Measurements from ENCODE around the gene ARL3.
"Not testable (repeated sequence)": the region's sequence is repeated elsewhere in the genome, so short reads cannot be mapped to it uniquely, and the experiment has no call there.

The ARL3 gene

DNA sequence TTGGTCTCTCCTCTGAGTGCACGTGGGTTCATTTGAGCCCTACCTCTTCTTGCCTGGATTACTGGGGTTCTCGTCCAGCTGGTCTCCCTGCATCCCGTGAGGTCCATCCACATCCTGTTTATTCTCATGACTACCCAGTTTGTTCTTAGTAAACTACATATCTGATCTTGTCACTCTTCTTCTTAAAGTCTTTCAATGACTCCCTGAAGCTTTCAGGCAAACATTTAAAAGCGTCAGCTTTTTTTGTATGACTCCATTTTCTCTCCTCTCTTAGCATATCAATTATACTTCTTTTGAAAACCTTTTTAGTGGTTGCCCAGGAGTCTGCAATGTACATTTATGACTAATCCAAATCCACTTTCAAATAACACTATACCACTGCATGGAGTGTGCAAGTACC, 7.8 kb upstream of the ARL3 start:
- Histone ChIP-seq H3K36me3 (ENCODE audit: control insufficient read depth, insufficient read depth, low read length) (no peaks in the 10 kb centered on the region), H3K27me3 (ENCODE audit: control insufficient read depth, insufficient read depth, low read length) (no peaks in the 10 kb centered on the region), H2AFZ (peak overlapping the region; percentile 36), H3K27ac (peak overlapping the region; percentile 80), H3K4me1 (peaks cover 48% of the 10 kb centered on the region), H3K4me3 (ENCODE audit: low read depth, low read length) (peak overlapping the region; percentile 18), H3K4me2 (ENCODE audit: low read length) (peak overlapping the region; percentile 42), H3K9ac (no peak overlapping the region), H3K79me2 (peaks cover 35% of the 10 kb centered on the region), H3K9me3 (ENCODE audit: control insufficient read depth, low read length) (no peaks in the 10 kb centered on the region)
- TF ChIP-seq, protein P1, sequence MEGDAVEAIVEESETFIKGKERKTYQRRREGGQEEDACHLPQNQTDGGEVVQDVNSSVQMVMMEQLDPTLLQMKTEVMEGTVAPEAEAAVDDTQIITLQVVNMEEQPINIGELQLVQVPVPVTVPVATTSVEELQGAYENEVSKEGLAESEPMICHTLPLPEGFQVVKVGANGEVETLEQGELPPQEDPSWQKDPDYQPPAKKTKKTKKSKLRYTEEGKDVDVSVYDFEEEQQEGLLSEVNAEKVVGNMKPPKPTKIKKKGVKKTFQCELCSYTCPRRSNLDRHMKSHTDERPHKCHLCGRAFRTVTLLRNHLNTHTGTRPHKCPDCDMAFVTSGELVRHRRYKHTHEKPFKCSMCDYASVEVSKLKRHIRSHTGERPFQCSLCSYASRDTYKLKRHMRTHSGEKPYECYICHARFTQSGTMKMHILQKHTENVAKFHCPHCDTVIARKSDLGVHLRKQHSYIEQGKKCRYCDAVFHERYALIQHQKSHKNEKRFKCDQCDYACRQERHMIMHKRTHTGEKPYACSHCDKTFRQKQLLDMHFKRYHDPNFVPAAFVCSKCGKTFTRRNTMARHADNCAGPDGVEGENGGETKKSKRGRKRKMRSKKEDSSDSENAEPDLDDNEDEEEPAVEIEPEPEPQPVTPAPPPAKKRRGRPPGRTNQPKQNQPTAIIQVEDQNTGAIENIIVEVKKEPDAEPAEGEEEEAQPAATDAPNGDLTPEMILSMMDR (IDR thresholded peaks at IDR 0.05), result no peak

DNA sequence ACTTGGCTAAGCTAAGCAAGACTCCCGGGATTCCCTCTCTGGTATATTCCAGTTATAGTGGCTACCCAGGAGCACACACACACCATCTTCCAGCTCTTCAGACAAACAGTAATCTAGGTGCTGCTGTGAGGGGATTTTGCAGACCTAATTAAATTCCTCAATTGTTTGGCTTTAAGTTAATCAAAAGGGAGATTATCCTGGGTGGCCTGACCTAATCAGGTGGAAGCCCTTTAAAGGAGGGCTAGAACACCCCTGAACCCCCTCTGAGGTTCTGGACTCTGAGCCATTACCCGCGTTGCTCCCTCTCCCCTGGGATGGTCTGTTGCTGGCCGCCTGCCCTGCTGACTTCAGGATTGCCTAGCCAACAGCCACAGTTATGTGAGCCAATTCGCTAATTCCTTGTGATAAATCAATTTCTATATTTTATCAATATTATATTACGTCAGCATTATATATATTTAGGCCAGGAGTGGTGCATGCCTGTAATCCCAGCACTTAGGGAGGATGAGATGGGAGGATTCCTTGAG, 6.6 kb upstream of the ARL3 start:
- H3K79me2 ChIP-seq, result peaks cover 28% of the 10 kb centered on the region
- peaks cover 52% of the 10 kb centered on the region for H3K4me1 ChIP-seq
- TF ChIP-seq, protein P1 (IDR thresholded peaks at IDR 0.05), result no peak
- no peak overlapping the region for H3K4me3 ChIP-seq (ENCODE audit: low read depth, low read length)
- H3K27ac ChIP-seq, result peak overlapping the region; percentile 99
- H2AFZ ChIP-seq, result peak overlapping the region; percentile 36
- no peak overlapping the region for H3K9ac ChIP-seq
- no peaks in the 10 kb centered on the region for H3K9me3 ChIP-seq (ENCODE audit: control insufficient read depth, low read length)
- peak overlapping the region; percentile 13 for H3K4me2 ChIP-seq (ENCODE audit: low read length)
- no peaks in the 10 kb centered on the region for H3K27me3 ChIP-seq (ENCODE audit: control insufficient read depth, insufficient read depth, low read length)
- no peaks in the 10 kb centered on the region for H3K36me3 ChIP-seq (ENCODE audit: control insufficient read depth, insufficient read depth, low read length)

DNA sequence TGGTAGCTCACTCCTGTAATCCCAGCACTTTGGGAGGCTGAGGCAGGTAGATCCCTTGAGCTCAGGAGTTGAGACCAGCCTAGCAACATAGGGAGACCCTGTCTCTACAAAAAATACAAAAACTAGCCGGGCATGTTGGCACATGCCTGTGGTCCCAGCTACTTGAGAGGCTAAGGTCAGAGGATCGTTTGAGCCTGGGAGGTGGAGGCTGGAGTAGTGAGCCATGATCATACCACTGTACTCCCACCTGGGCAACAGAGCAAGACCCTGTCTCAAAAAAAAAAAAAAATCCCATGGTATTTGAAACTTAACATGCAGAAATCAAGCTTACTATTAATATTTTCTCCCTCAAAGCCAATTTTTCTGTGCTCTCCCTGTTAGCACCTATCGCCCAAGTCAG, 6.1 kb upstream of the ARL3 start:
- Histone ChIP-seq H2AFZ (no peak overlapping the region), H3K4me2 (ENCODE audit: low read length) (peak overlapping the region; percentile 13), H3K36me3 (ENCODE audit: control insufficient read depth, insufficient read depth, low read length) (no peaks in the 10 kb centered on the region), H3K9ac (no peak overlapping the region), H3K27ac (peak overlapping the region; percentile 99), H3K27me3 (ENCODE audit: control insufficient read depth, insufficient read depth, low read length) (no peaks in the 10 kb centered on the region), H3K4me1 (peaks cover 56% of the 10 kb centered on the region), H3K79me2 (peaks cover 26% of the 10 kb centered on the region), H3K4me3 (ENCODE audit: low read depth, low read length) (no peak overlapping the region), H3K9me3 (ENCODE audit: control insufficient read depth, low read length) (no peaks in the 10 kb centered on the region)
- TF ChIP-seq, protein P1 (IDR thresholded peaks at IDR 0.05), result no peak

DNA sequence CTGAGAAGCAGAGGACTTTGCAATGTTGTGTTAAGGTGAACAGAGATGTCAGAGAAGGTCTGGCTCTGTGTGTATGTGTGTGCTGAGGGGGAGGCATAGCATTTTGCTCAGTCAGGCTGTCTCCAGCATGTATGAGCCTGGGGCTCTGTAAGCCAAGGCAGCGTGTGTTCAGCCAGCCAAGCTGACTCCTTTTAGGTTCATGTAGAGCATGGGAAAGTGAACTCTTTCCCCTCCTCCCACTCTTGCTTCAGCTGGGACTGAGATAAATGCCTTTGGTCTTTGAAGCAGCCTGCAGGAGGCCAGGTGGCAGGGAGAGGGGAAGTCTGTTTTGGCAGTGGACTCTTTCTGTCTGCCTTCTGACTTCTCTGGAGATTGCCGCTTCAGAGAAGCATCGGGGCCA, 4.0 kb upstream of the ARL3 start:
- Histone ChIP-seq H3K9ac (no peak overlapping the region), H3K4me1 (peaks cover 56% of the 10 kb centered on the region), H3K4me3 (ENCODE audit: low read depth, low read length) (peak overlapping the region; percentile 37), H3K9me3 (ENCODE audit: control insufficient read depth, low read length) (no peaks in the 10 kb centered on the region), H3K79me2 (peaks cover 13% of the 10 kb centered on the region), H3K27ac (peak overlapping the region; percentile 99), H3K4me2 (ENCODE audit: low read length) (peak overlapping the region; percentile 57), H2AFZ (peak overlapping the region; percentile 5), H3K27me3 (ENCODE audit: control insufficient read depth, insufficient read depth, low read length) (no peaks in the 10 kb centered on the region), H3K36me3 (ENCODE audit: control insufficient read depth, insufficient read depth, low read length) (no peaks in the 10 kb centered on the region)
- TF ChIP-seq, protein P1 (IDR thresholded peaks at IDR 0.05), result no peak

DNA sequence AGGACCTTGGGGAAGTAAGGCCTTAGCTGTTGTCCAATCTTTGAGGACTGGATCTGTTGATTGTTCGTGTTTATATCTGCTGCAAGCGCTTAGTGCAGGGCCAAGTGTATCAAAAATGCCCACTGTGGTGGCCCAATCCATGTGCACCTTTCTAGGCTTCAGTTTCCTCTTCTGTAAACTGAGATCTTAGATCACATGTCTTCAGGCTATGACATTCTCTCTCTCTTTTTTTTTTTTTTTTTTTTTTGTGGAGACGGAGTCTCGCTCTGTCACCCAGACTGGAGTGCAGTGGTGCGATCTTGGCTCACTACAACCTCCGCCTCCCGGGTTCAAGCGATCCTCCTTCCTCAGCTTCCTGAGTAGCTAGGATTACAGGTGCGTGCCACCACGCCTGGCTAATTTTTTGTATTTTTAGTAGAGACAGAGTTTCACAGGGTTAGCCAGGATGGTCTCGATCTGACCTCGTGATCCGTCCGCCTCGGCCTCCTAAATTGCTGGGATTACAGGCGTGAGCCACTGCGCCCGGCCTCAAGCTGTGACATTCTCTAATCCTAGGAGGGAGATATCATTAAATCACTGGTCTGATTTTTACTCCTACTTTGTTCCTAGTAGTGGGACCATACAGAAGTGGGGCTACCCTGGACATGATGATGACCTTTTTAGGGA, 2.8 kb upstream of the ARL3 start:
- H3K36me3 ChIP-seq (ENCODE audit: control insufficient read depth, insufficient read depth, low read length); H3K27me3 ChIP-seq (ENCODE audit: control insufficient read depth, insufficient read depth, low read length); H3K9ac ChIP-seq; H3K9me3 ChIP-seq (ENCODE audit: control insufficient read depth, low read length); H2AFZ ChIP-seq; H3K79me2 ChIP-seq: not testable (repeated sequence)
- Histone ChIP-seq H3K4me2 (ENCODE audit: low read length) (peak overlapping the region; percentile 57), H3K4me3 (ENCODE audit: low read depth, low read length) (peak overlapping the region; percentile 13), H3K4me1 (peaks cover 51% of the 10 kb centered on the region), H3K27ac (peak overlapping the region; percentile 99)
